Epithelial cell of esophagus (primary cell): ENCODE results near the gene S1PR4.
"Not testable (repeated sequence)": the region's sequence is repeated elsewhere in the genome, so short reads cannot be mapped to it uniquely, and the experiment has no call there.

ENCODE experiments used
- DNase-seq: peaks from one replicate; pipeline ENCODE4 v3.0.0; 2010; ENCODE audit warnings: low read depth
- H3K4me3 ChIP-seq: 2 replicates; pipeline ENCODE4 v1.5.1; 2011; ENCODE audit warnings: mild to moderate bottlenecking, low read length, control low read depth
- TF ChIP-seq, protein P1 (sequence below): IDR thresholded peaks from 2 replicates; pipeline ENCODE4 v1.5.1; 2011; ENCODE audit warnings: low read depth, mild to moderate bottlenecking, low read length, control low read depth, inconsistent platforms; ENCODE audit not compliant: insufficient read depth; ENCODE audit errors: missing control alignments

Gene S1PR4

GRCh38 chr19:3167533-3168272, 10.9 kb upstream of the S1PR4 start:
- DNase-seq: peak; percentile 34
- TF ChIP-seq, protein P1, sequence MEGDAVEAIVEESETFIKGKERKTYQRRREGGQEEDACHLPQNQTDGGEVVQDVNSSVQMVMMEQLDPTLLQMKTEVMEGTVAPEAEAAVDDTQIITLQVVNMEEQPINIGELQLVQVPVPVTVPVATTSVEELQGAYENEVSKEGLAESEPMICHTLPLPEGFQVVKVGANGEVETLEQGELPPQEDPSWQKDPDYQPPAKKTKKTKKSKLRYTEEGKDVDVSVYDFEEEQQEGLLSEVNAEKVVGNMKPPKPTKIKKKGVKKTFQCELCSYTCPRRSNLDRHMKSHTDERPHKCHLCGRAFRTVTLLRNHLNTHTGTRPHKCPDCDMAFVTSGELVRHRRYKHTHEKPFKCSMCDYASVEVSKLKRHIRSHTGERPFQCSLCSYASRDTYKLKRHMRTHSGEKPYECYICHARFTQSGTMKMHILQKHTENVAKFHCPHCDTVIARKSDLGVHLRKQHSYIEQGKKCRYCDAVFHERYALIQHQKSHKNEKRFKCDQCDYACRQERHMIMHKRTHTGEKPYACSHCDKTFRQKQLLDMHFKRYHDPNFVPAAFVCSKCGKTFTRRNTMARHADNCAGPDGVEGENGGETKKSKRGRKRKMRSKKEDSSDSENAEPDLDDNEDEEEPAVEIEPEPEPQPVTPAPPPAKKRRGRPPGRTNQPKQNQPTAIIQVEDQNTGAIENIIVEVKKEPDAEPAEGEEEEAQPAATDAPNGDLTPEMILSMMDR: no peak
- H3K4me3 ChIP-seq: no peak overlapping the region

- TF ChIP-seq, protein P1: no peak
- no peak overlapping the region for H3K4me3 ChIP-seq
- peak; percentile 77 for DNase-seq
These were observed 6.5 kb upstream of the S1PR4 start for GRCh38 chr19:3171894-3172672.

GRCh38 chr19:3172673-3173000, 5.9 kb upstream of the S1PR4 start:
- H3K4me3 ChIP-seq, DNase-seq: not testable (repeated sequence)

DNA sequence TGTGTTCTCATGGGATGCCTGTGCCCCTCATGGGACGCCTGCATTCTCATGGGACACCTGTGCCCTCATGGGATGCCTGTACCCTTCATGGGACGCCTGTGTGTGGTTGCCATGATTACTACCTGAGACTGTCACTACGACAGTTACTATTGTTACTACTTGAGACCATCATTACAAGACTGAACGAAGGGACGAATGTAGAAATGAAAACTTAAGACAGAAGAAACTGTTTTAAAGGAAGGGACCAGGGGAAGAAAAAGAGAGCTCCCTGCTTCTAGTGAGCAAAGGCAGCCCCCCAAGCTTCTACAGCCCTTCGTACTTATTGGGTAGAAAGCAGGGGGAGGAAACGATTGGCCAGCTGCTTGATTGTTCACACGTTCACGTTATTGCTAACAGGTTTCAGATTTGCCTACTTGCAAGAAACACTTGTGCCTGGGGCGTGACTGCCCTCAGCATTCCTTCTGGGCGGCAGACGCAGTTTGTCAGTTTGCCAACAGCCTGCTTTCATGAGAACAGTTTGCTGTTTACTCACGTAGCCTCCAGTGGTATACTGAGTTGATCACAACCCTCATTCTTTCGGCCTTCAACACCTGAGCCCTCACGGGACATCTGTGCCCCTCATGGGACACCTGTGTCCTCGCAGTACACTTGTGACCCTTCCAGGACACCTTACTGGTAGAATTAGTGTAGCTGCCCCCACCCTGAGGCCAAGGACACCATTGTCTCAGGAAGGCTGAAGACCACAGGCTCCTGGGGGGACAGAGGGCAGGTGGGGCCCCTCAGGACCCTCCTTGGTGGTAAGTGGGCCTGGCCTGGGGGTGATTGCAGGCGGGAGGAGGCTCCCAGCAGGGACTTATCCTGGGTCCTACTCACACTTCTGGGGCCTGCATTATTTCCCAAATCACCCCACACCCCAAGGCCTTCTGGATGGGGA, 2.5 kb upstream of the S1PR4 start:
- TF ChIP-seq, protein P1: no peak
- H3K4me3 ChIP-seq: no peak overlapping the region

DNA sequence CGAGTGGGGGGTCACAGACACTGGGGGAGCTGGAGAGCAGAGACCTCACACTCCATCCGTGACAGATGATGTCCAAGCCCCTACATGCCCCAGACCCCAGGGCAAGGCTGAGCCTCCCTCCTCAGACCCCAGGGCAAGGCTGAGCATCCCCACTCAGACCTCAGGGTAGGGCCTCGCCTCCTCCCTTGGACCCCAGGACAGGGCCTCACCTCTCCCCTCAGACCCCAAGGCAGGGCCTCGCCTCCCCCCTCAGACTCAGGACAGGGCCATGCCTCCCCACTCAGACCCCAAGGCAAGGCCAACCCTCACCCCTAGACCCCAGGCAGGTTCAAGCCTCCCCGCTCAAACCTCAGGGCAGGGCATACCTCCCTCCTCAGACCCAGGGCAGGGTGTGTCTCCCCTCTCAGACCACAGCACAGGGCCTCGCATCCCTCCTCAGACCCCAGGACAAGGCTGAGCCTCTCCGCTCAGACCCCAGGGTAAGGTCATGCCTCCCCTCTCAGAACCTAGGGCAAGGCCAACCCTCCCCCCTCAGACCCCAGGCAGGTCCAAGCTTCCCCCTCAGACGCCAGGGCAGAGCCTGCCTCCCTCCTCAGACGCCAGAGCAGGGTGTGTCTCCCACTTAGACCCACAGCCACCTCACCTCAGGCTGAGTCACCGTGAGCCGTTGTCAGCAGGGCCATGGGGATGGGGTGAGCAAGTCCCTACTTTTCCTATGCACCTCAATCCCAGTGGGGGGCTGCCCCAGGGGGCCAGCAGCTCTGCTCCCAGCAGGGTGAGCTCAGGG, 1.7 kb upstream of the S1PR4 start:
- TF ChIP-seq, protein P1: no peak
- DNase-seq: peak; percentile 95
- no peak overlapping the region for H3K4me3 ChIP-seq

More for the DNA sequence above, 2.5 kb upstream of the S1PR4 start:
- DNase-seq: peak; percentile 96

- no peak overlapping the region for H3K4me3 ChIP-seq
- no peak for DNase-seq
These were observed 587 bp downstream of the S1PR4 start for GRCh38 chr19:3178973-3179738.

More at GRCh38 chr19:3178973-3179738, 587 bp downstream of the S1PR4 start:
- TF ChIP-seq, protein P1: no peak
